OCI-LY7 (cell line): ENCODE results near the gene HTT. TPM values are rescaled to one million over a fixed set of nuclear protein-coding genes. Genes with fewer than 3 reads are reported as not detected.

Experiments used
- BruUV-seq: library from RNA; stranded (reverse); fragments of 400-500 nt; replicated peaks from 2 replicates; lab custom pipeline; 2021; lab: Mats Ljungman, UMichigan
- CTCF ChIA-PET: fragments of 300-600 bp; sonication (Branson Sonifier 250); formaldehyde crosslinking; loops from one replicate; lab custom pipeline; 2022; ENCODE audit warnings: antibody characterized with exemption; ENCODE audit not compliant: unreplicated experiment; lab: Charles Lee
- POLR2A ChIA-PET: fragments of 300-600 bp; sonication (Branson Sonifier 250); formaldehyde crosslinking; loops from one replicate; lab custom pipeline; 2022; ENCODE audit warnings: antibody characterized with exemption; lab: Charles Lee
- DNase-seq: peaks from one replicate; pipeline ENCODE4 v3.0.0-alpha.2; 2015; ENCODE audit warnings: low spot score
- H2AFZ ChIP-seq: fragments of 200-600 bp; sonication (generic), shearing (Covaris generic); 2 replicates; pipeline ENCODE4 v1.6.1; 2014; ENCODE audit warnings: mild to moderate bottlenecking, antibody characterized with exemption, low read length, moderate library complexity
- H3K27ac ChIP-seq: fragments of 200-600 bp; sonication (generic); 2 replicates; pipeline ENCODE4 v1.5.1; 2014; ENCODE audit warnings: mixed run types, low read depth, mild to moderate bottlenecking, moderate library complexity, low read length, inconsistent platforms; ENCODE audit not compliant: poor library complexity, severe bottlenecking
- H3K36me3 ChIP-seq: fragments of 200-600 bp; sonication (generic); 2 replicates; pipeline ENCODE4 v1.6.1; 2014; ENCODE audit warnings: mild to moderate bottlenecking, antibody characterized with exemption, low read length, moderate library complexity, mixed read lengths; ENCODE audit not compliant: insufficient read depth
- H3K4me1 ChIP-seq: fragments of 200-600 bp; sonication (generic); 2 replicates; pipeline ENCODE4 v1.5.1; 2014; ENCODE audit warnings: mild to moderate bottlenecking, low read length; ENCODE audit not compliant: insufficient read depth, poor library complexity, severe bottlenecking
- H3K4me2 ChIP-seq: fragments of 200-600 bp; sonication (generic); 2 replicates; pipeline ENCODE4 v1.6.1; 2014; ENCODE audit warnings: mild to moderate bottlenecking, low read length
- H3K4me3 ChIP-seq: fragments of 200-600 bp; sonication (generic); 2 replicates; pipeline ENCODE4 v1.5.1; 2014; ENCODE audit warnings: mild to moderate bottlenecking, low read depth, low read length; ENCODE audit not compliant: poor library complexity, severe bottlenecking
- H3K79me2 ChIP-seq: fragments of 200-600 bp; sonication (generic); 2 replicates; pipeline ENCODE4 v1.6.1; 2016; ENCODE audit warnings: low read depth, mild to moderate bottlenecking, low read length, moderate library complexity, mixed read lengths; ENCODE audit not compliant: insufficient read depth
- H3K9me2 ChIP-seq: fragments of 200-600 bp; sonication (generic); 2 replicates; pipeline ENCODE4 v1.6.1; 2016; ENCODE audit warnings: mild to moderate bottlenecking, low read length, mixed read lengths; ENCODE audit not compliant: insufficient read depth
- H3K9me3 ChIP-seq: fragments of 200-600 bp; sonication (generic); 2 replicates; pipeline ENCODE4 v1.6.1; 2014; ENCODE audit warnings: mild to moderate bottlenecking, mixed run types, low read length, mixed read lengths
- H4K20me1 ChIP-seq: fragments of 200-600 bp; sonication (generic); 2 replicates; pipeline ENCODE4 v1.6.1; 2014; ENCODE audit warnings: mild to moderate bottlenecking, antibody characterized with exemption, low read length, moderate library complexity, mixed read lengths; ENCODE audit not compliant: insufficient read depth
- EZH2phosphoT487 ChIP-seq: fragments of 200-600 bp; sonication (generic); IDR thresholded peaks from 2 replicates; pipeline ENCODE4 v1.6.1; 2018; ENCODE audit warnings: low read depth, borderline replicate concordance, mild to moderate bottlenecking, mixed run types, antibody characterized with exemption, low read length, moderate library complexity, mixed read lengths
- intact Hi-C: fragments of 100-400 bp; cut with micrococcal nuclease; formaldehyde crosslinking; loops from one replicate; pipeline ENCODE4 v1.10.0; 2022; ENCODE audit not compliant: unreplicated experiment
- total RNA-seq, 2 experiments: library from RNA; depleted of rRNA in 1 of 2; stranded (reverse); fragments of >200 nt in 1 of 2; shearing (Covaris generic) in 1 of 2; gene quantifications; 2 replicates each; pipeline ENCODE4 v1.2.3, GENCODE V29; 2014 to 2022
- TF ChIP-seq, protein P1 (sequence below): fragments of 200-600 bp; sonication (generic); conservative IDR thresholded peaks from 2 replicates; pipeline ENCODE4 v1.5.1; 2014; ENCODE audit warnings: mild to moderate bottlenecking, antibody characterized with exemption, low read length, moderate library complexity, mixed read lengths

HTT gene
- total RNA-seq, 2 experiments from 2014 or later, result 36.4 to 91.3 TPM

GRCh38 chr4:3135155-3136011 is 60.9 kb downstream of the HTT start:
- no peaks in the 10 kb centered on the region for H3K9me2 ChIP-seq
- no peak for DNase-seq
- no peak overlapping the region for H3K4me3 ChIP-seq
- no peaks in the 10 kb centered on the region for H3K79me2 ChIP-seq
- ChIA-PET CTCF (interaction anchor here (0.6 kb wide), 1 partner anchor 14 kb away, joined by 3 read pairs; no protein-coding TSS in a partner anchor), POLR2A (interaction anchor here (1.0 to 1.6 kb wide), 3 partner anchors 11 to 172 kb away, joined by 3 to 4 read pairs (median 4); partner anchors contain the start of genes GRK4 and NOP14)
- intact Hi-C loops, result loop anchor here (5.0 kb wide), 1 partner anchor 88 kb away; no protein-coding TSS in a partner anchor
- no peak overlapping the region for H3K4me2 ChIP-seq
- no peak for TF ChIP-seq EZH2phosphoT487
- TF ChIP-seq, protein P1, sequence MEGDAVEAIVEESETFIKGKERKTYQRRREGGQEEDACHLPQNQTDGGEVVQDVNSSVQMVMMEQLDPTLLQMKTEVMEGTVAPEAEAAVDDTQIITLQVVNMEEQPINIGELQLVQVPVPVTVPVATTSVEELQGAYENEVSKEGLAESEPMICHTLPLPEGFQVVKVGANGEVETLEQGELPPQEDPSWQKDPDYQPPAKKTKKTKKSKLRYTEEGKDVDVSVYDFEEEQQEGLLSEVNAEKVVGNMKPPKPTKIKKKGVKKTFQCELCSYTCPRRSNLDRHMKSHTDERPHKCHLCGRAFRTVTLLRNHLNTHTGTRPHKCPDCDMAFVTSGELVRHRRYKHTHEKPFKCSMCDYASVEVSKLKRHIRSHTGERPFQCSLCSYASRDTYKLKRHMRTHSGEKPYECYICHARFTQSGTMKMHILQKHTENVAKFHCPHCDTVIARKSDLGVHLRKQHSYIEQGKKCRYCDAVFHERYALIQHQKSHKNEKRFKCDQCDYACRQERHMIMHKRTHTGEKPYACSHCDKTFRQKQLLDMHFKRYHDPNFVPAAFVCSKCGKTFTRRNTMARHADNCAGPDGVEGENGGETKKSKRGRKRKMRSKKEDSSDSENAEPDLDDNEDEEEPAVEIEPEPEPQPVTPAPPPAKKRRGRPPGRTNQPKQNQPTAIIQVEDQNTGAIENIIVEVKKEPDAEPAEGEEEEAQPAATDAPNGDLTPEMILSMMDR, result no peak
- H4K20me1 ChIP-seq, result no peaks in the 10 kb centered on the region
- BruUV-seq, result no TSS peak
- no peak overlapping the region for H3K27ac ChIP-seq
- H2AFZ ChIP-seq, result no peak overlapping the region
- no peaks in the 10 kb centered on the region for H3K9me3 ChIP-seq
- H3K4me1 ChIP-seq, result no peaks in the 10 kb centered on the region
- H3K36me3 ChIP-seq, result peaks cover 100% of the 10 kb centered on the region

DNA sequence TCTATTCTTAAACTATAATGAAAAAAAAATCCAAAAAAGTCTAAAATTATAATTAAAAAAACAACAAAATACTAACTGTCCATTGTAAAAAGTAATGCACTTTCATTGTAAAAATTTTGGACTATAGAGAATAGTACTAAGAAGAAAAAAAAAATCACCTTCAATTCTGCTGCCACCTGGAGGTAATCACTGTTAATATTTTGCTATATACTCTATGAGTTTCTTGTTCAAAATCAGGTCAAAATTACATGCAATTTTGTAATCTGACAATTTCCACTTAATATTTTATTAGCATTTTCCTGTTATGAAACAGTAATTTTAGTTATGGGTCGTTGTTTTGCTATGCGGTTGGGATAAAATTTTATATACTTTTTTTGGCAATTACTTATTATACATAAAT is 62.0 kb downstream of the HTT start:
- intact Hi-C loops, result loop anchor here (5.0 kb wide), 1 partner anchor 89 kb away; no protein-coding TSS in a partner anchor

More for the DNA sequence above, 62.0 kb downstream of the HTT start:
- no TSS peak for BruUV-seq
- H2AFZ ChIP-seq, result no peak overlapping the region
- H3K79me2 ChIP-seq, result no peaks in the 10 kb centered on the region
- no peak overlapping the region for H3K27ac ChIP-seq
- ChIA-PET CTCF (interaction anchor here (0.6 kb wide), 1 partner anchor 15 kb away, joined by 3 read pairs; no protein-coding TSS in a partner anchor), POLR2A (interaction anchor here (1.0 kb wide), 1 partner anchor 95 kb away, joined by 4 read pairs; no protein-coding TSS in a partner anchor)
- no peak overlapping the region for H3K4me3 ChIP-seq
- H4K20me1 ChIP-seq, result no peaks in the 10 kb centered on the region
- TF ChIP-seq EZH2phosphoT487, result no peak
- TF ChIP-seq, protein P1, result peak; percentile 74
- no peaks in the 10 kb centered on the region for H3K4me1 ChIP-seq
- no peak overlapping the region for H3K4me2 ChIP-seq
- peak; percentile 7 for DNase-seq
- H3K9me3 ChIP-seq, result no peaks in the 10 kb centered on the region
- H3K9me2 ChIP-seq, result no peaks in the 10 kb centered on the region
- H3K36me3 ChIP-seq, result peaks cover 100% of the 10 kb centered on the region
